Esophagus mucosa (tissue), 1 donor: Measurements from ENCODE around the gene MAP7. TPM values are rescaled to one million over a fixed set of nuclear protein-coding genes. Genes with fewer than 3 reads are reported as not detected.

ENCODE experiments used
- ATAC-seq: fragments of 200-7000 bp; cut with Tn5 transposase; one replicate; pipeline ENCODE4 v1.9.1; 2020
- total RNA-seq: library from RNA; stranded (reverse); gene quantifications from one replicate; pipeline ENCODE4 v1.2.4, GENCODE V29; 2023
- donor health status: DM: yes; HTN: yes; CAD: no.

Gene MAP7
- total RNA-seq, 1 donor from 2014 or later, result 29.9 TPM

DNA sequence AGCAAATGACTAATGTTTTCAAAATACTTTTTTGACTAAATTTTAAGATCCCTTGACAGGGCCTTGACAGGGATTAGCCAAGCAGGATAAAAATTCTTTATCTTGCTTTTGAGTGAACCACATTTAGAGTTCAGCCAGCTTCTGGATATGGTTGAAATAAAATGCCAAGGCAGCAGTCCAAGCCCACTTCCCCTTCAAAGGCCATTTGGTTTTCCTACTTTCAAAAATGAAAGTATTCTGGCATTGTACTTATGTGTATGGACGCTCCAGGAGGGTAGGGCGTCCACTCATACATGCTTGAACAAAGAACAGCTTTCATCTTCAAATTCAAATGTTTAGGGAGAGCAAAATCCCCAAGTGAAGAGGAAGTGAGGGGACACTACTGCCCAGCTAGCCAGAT lies 178.3 kb downstream of the MAP7 start:
- ATAC-seq, result no peak

DNA sequence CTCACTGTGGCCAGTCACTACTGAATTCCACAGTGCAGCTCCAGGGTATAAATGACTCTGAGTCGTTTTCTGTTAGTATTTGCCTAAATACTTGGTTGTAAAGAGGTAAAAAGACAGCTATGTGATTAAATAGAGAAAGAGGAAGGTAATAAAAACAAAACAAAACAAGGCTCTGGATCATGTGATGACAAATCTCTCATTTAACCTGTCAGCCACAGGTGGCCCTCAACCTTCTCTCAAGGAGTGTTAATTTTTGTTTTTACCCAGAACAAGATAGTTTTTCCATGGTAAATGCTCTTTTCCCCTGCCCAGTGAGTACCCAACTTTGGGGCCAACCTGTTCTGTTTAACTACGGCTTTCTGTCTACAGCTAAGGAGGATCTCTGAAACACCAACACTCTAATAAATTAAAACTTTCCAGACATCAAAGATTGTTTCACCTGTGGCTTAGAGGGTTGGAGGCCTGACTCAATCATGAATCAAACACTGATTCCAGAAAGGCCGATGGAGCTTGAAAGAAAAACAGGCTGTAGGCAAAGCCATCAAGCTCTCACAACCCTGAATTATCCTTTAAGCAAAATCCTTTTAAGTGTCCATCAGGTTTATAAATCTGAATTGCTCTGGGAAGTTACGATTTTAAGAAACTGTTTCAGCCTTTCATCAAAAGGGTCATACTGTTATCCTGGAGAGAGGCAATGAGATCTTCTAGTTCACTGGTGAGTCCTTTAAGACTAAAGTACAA lies 179.1 kb downstream of the MAP7 start:
- ATAC-seq, result no peak

DNA sequence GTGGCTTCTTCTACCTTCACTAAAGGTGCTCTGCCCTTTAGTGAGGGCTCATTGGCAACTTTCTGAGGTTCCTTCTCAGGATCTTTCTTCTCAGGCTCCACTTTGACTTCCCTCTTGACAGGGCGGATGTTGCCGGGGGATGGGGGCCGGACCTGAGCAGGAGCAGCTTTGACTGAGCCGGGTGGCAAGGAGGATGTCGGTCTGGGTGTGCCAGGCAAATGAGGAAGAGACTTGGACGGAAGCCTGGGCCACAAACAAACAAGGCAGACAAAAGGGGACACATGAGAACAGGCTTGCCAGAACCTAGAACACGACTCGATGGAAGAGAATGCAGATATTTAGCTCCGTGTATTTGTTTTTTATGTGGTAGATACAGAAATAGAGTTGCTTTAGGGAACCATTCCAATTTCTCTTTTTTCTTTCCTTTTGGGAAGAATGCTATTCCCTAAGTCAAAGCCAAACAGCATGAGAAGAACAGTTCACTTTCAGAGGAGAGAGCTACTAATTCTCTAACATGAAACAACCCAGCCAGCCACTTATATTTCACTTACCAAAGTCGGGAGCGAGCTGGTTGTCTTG lies 184.4 kb downstream of the MAP7 start:
- peak; percentile 42 for ATAC-seq

DNA sequence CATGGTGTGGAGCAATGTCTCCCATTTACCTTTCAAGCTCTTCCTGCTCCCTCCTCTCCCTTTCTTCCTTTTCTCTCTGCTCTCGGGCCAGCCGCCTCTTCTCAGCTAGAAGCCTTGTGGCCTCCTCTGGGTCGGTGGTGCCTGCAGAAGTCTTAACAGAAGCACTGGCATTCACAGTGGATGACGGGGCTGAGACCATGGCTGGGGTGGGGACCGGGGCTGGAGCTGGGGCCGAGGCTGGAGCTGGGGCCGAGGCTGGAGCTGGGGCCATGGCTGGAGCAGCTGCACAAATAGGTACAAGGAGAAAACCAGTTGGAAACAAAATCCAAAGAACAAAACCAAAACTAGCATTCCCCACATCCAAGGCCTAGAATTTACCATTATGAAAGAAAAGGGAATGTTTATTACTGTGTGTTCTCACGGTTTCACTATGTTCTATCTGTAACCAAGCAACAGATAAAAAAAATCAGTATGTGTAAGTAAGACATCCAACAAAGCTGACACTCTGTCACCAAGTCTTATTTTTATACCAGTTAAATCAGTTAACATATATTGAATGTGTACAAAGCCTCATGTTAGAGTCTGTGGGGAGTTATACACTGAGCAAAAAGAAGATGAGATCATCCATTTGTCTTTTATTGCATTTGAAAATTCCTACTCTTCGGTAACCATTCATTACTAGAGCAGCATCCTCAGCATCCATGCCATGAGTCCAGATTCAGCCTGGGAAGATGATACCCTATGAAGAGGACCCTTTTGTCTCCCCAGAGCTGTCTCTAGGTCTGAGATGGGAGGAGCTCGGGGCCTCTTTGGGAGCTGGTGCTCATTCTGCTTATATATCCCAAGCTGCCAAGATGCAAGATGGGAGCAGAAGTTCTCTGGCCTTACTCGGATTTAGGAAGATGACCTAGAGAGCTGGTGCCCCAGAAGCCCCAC lies 187.5 kb downstream of the MAP7 start:
- no peak for ATAC-seq

DNA sequence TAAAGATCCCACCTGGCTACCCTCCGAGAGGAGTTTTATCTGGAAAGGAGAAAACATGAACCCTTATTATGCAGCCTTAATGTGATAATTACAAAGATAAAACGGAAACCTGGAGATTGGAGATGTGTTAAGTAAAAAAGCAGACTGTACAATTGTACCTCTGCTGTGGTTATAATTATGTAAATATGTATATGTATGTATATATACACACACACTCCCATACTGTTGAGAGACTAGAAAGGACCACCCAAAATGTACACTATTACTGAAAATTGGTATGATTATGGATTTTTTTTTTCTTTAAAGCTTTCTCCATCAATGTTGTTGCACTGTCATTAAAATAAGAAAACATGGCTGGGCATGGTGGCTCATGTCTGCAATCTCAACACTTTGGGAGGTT lies 188.4 kb downstream of the MAP7 start:
- no peak for ATAC-seq

DNA sequence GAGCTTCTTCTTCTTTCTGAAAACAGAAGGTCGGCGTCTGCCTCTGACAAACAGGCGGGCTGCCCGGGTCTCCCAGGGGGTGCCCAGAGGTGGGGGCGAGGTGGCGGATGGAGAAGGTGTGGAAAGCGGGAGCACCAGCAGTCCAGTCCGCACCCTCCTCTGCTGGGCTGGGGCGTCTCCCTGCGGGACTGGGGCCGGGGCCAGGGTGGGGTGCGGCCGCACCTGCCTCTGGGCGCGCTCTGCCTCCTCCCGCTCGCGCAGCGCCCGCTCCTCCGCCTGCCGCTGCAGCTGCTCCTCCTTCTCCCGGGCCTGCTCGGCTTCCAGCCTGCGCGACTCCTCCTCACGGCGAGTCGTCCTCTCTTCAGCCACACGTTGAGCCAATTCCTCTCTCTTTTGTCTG lies 189.4 kb downstream of the MAP7 start:
- ATAC-seq, result peak; percentile 22

DNA sequence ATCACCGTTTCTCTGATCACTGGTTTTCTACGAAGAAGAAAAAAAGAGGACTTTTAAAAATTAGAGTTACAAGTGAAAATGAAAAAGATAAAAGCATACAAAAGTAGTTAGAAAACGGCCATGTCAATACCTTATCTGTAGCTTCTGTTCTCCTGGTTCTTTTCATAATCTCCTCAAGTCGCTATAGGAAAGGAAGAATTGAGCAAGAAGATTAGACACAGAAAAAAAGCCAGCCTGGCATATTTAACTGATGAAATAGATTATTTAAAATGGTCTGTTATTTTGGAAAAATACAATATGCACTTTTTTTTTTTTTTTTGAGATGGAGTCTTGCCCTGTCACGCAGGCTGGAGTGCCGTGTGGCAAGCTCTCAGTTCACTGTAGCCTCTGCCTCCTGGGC lies 190.4 kb downstream of the MAP7 start:
- ATAC-seq, result no peak

DNA sequence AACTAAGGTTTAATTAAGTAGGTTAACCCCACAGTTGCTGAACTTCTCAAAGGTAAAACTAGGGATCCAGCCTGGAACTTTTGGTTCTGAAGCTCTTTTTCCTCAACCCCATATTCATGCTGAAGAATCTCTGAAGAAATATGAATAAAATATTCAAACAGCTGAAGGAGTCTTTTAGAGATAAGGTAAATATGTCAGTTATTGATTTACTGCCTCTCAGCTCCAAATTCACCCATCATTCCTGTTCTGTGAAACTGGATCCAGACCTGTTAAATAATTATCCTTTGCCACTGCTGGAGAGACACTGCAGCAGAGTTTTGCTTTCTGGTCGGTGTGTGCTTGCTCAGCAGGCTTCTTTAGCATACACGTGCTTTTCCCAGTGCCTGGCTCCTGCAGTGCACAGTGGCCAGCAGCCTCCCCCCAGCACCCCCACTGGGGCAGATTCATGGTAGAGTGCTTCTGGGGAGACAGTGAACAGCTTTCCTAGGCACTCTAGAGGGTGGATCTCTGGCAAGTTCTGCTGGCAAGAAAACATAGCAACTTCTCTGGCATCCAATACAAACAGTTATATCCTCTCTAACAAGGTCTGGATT lies 198.6 kb downstream of the MAP7 start:
- no peak for ATAC-seq

DNA sequence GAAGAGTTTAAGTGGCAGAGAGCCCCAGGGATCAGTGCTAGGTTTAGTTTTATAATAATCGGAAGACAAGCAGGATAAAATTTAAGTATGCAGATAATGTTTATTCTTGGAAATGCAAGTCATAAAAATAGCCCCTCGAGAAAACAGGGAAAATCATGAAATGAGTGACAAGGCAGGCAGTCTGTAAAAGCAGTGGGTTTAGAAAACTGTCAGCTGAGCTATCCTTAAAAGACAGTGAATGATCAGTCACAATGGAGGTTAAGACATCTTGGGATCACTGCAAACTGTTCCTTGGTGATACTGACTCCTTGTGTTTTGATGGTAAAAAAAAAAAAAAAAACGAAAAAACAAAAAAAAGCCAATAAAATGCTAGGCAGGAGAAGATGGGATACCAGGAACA lies 199.3 kb downstream of the MAP7 start:
- ATAC-seq, result no peak

DNA sequence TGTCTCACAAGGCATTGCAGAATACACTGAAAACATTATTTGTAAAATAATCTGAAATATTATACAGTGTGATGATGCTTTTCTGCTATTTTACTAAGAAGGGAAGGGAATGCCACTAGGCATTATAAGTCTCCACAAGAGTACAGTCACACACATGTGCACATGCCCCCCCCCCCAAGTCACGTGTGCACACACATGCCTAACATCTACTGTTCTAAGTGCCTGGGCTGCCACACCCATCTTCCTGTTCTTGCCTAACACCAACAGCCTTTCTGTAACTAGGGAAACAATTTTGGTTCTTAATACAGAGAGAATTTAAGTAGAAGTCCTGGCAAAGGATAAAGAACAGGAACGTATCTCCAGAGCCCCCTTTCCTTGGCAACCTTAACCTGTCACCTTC lies 202.4 kb downstream of the MAP7 start:
- ATAC-seq, result peak; percentile 71

DNA sequence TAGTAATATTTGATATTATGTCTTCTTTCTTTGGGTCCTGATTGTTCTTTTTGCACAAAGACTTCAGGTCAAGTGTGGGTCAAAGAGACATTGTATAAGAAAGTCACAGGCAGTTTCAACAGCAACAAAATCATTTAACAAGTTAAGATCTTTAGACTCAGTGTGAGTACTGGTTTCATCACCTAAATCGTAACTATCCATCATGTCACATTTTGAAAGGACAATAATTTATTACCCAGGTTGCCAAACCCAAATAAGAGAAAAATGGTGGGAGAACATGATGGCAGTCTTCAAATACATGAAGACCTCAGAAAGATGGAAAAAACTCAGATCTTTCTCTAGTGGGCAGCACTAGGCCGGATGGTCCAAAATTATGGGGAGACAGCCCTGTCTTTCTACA lies 205.1 kb downstream of the MAP7 start:
- no peak for ATAC-seq

DNA sequence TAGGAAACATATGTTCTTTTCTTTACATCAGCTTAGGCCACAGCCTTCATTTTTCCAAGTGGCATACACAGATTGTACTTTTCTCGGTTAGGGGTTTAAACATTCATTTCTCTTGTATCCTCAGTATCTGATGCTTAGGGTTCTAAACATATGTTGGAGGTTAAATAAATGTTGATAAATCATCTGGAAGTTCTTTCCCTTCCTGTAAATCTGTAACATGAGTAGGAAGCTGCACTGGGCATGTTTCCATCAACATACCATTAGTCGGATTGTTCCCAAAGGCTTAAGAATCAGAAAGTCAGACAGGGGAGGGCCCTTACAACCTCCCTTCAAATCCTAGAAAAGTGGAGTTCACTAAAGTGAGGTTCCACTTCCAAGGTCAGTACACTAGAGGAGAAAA lies 205.8 kb downstream of the MAP7 start:
- no peak for ATAC-seq

DNA sequence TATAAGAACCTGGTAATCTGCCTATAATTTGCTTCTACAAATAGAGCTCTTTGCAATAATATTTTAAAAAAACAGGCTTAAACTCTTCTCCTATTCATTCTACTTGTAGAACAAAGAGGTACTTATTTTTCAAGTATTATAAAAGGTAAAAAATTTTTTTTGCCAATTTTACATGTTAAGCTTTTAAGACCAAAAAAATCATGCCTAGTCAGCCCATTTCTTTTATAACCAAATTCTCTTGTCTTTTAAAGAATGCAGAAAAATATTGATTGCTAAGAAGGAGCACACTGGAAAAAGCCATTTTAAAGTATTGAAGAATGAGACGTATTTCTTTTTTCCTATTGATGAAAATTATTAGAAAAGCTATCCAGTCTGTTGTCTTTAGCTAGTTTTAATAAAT lies 206.5 kb downstream of the MAP7 start:
- ATAC-seq, result no peak

DNA sequence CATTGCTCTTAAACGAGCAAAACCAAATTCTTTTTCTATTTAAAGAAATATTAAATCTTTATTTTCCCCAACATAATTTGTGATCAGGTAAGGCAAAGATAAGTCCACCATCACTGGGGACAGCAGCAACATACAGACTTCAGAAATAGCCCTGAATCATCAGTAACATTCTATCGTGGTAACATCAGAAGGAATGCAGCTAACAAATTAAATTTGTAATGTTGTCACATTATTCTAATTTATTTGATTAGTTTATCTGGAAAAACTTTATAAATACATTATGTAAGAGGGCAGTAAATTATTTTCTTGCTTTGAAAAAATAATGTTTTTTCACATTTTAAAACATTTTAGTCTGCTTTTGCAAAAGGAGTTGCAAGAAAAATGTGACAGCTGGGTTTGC lies 206.9 kb downstream of the MAP7 start:
- no peak for ATAC-seq

DNA sequence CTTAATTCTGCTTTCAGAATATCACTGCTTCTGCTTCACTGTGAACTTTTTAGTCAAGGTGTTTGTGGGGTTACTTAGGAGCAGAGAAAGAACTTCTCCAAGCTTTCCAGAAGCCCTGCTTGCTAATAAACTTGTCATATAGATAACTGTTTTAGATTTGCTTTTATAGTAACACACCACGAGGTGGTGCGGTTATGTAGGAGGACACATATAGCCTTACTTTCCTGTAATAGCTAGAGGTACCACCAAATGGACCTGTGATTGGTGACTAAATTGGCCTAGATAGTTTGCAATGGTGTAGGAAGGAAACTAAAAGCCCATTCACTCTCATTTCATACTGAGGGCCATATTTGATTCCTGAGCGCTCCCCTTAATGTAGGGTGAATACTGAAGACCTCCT lies 208.3 kb downstream of the MAP7 start:
- no peak for ATAC-seq

DNA sequence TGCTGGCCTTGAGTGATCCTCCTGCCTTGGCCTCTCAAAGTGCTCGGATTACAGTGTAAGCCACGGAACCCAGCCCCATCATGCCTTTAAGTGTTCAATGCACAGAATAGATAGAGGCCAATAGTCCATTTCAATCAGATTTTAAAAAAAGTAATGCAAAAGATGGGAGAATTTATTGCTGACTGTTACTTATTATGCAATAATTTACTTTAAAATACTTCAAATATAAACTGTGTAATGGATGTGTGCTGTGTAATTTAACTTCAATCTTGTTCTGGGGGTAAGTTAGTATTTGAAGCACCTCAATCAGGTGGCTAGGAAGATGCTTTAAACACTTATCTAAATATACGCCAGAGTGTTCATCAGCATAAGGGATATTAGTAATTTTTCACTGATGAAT lies 208.9 kb downstream of the MAP7 start:
- ATAC-seq, result no peak

DNA sequence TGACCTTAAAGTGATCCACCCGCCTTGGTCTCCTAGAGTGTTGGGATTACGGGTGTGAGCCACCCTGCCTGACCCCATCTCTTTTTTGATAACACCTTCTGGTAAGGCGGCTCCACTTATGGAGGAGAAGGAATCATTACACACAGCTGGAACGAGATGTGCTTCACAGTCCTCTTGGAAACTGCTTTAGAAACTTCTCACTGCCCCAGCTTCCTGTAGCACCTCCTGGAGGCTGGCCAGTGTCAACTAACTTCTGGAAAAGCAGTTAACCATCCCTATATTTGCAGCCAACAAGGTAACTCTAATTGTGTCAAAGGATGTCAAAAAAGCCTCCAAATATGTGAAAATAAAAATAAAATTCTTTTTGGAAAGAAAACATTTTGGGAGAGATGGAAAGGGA lies 211.7 kb downstream of the MAP7 start:
- no peak for ATAC-seq

DNA sequence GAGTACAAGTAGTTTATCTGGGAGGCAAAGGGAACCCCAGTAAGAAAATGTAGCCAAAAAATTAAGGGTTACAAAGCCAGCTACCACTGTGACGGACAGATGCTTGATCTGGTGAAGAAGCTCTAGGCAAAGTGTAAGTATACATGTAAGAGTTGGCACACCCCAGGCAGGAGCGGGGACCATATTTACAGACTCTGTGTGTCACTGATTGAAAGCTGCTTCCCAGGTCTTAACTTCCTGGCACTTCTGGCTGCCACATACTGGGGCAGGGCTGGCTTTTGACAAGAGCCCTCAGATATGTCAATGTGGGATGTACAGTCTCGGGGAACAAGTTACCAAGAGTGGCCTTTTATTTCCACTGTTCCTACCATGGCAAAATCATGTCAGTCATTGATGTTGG lies 212.6 kb downstream of the MAP7 start:
- ATAC-seq, result no peak

DNA sequence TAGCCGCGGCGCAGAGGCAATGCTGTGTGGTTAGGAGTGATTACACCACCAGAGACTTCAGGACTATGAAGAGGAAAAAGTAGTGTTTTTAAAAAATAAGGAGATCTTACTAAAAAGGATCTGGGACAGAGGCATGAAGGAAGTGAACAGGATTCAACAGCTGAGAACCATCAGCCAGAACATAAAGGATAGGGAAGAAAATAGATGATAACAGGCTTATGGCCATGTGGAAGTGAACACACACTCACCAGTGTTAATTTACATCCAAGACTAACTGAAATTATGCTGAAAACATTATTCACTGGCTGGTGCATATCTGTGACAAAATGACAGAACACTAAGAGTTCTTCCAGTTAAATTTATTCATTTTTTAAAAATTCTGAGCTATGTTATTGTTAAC lies 213.1 kb downstream of the MAP7 start:
- no peak for ATAC-seq

DNA sequence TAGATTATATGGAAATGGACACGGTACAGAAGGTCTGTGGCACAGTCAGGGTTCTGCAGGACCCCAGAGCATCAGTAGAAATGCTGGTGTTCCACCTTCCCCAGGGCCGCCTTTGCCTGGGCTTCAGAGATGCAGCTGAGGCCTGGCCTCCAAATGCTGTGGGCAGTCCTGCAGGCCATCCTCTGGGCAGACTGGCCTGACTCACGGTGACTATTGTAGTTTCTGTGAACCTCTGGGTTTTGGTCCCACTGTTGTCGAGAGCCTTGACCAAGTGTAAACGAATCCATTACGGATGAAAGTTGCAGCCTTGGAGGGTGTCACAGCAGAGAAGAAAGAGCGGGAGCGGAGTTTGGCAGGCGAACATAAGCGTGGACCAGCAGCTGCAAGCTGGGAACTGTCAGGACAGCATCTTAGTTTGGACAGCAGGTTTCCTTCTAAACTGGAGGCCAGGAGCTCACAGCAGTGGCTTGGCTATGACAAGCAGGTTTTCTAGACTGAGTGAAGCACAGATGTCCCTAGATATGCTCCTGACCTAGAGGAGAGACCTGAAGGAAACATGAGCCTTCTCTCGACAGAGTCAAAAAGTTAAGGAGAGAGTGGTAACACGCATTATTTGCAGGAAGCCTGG lies 214.4 kb downstream of the MAP7 start:
- ATAC-seq, result no peak

DNA sequence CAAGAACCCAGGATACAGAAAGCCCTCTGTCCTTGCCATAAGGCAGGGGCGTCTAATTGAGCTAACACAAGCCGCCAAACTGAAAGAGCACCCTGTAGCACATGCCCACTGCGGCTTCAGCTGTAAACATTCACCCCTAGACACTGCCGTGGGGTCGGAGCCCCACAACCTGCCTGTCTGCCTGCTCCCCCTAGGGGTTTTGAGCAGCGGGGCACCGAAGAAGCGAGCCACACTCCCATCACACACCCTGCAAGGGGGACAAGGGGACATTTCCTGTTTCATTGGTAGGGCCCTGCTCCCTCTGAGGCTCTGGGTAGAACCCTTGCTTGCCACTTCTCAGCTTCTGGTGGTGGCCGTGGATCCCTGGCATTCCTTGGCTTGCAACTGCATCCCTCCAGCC lies 215.4 kb downstream of the MAP7 start:
- ATAC-seq, result no peak

DNA sequence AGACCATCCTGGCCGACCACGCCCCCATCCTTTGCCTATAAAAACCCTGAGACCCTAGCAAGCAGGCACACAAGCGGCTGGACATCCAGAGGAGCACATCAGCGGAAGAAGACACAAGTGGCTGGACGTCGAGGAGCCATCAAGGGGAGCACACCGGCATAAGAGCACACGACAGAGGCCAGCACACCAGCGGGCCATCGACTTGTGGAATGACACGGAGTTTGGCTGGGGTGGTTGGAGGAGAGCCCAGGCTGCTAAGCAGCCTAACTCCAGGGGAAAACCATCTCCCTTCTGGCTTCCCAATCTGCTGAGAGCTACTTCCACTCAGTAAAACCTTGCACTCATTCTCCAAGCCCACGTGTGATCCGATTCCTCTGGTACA lies 215.8 kb downstream of the MAP7 start:
- ATAC-seq, result no peak
